KOPT-K1 (cell line): ENCODE measurements around the gene SSBP3.
"Not testable (repeated sequence)": the region's sequence is repeated elsewhere in the genome, so short reads cannot be mapped to it uniquely, and the experiment has no call there.

Experiments used
- H3K27ac ChIP-seq: fragments of 200-600 bp; sonication (generic); 2 replicates; pipeline ENCODE4 v1.5.1; 2016; ENCODE audit warnings: antibody characterized with exemption, mild to moderate bottlenecking, low read depth, low read length; ENCODE audit not compliant: poor library complexity, severe bottlenecking
- H3K36me3 ChIP-seq: fragments of 200-600 bp; sonication (generic); 2 replicates; pipeline ENCODE4 v1.5.1; 2017; ENCODE audit warnings: antibody characterized with exemption, mild to moderate bottlenecking, low read length, moderate library complexity; ENCODE audit not compliant: insufficient read depth
- H3K9me3 ChIP-seq: fragments of 200-600 bp; sonication (generic); 2 replicates; pipeline ENCODE4 v1.5.1; 2017; ENCODE audit warnings: antibody characterized with exemption, low read length, mild to moderate bottlenecking; ENCODE audit not compliant: insufficient read depth, poor library complexity, severe bottlenecking

Gene SSBP3

DNA sequence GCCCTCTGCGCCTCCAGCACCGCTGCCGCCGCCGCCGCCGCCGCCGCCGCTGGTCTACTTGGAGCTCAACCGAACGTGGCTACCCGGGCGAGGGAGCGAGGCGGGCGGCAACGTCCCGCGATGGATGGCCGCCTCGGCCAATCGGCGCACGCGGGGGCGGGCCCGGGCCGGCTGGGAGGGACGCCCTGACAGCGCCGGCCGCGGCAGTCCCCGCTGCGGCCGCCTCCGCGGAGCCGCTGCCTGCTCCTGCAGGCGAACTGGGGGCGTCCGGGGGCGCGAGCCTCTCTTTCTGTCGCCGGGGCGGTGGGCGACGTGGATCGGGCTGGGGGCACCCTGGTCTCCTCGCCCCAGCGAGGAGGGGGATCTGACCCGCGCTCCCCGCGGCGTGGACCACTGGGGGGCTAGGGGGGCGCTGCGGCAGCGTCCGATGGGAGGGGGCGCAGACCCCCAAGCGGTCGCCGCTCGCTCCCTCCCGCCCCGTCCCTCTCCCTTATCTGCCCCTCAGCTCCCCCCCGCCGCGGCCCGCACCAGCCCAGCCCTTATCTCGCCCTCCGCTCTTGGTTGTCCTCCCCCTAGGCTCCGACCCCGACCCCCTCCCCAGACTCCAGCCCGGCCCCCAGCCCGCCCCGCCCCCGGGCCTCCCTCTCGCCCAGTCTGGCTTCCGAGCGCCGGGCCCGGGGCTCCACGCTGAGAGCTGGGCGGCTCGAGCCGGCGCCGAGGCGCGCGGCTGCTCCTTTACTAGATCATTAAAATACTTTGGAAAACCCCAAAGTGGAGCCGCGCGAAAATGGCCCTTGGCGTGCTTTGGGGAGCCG lies at the start of gene SSBP3:
TSS of gene SSBP3 (minus strand) at position 56 of the 815 bp plus-strand sequence.
- peaks cover 27% of the 10 kb centered on the region for H3K36me3 ChIP-seq
- H3K9me3 ChIP-seq: no peaks in the 10 kb centered on the region
- H3K27ac ChIP-seq: peak within 1 kb of the TSS; percentile 79

- Histone ChIP-seq H3K27ac (no peak overlapping the region), H3K36me3 (no peaks in the 10 kb centered on the region), H3K9me3 (no peaks in the 10 kb centered on the region)
Observed at GRCh38 chr1:54453509-54453908, 47.3 kb upstream of the SSBP3 start.

- Histone ChIP-seq H3K27ac (no peak overlapping the region), H3K36me3 (no peaks in the 10 kb centered on the region), H3K9me3 (no peaks in the 10 kb centered on the region)
Observed at GRCh38 chr1:54453022-54453421, 46.8 kb upstream of the SSBP3 start.

DNA sequence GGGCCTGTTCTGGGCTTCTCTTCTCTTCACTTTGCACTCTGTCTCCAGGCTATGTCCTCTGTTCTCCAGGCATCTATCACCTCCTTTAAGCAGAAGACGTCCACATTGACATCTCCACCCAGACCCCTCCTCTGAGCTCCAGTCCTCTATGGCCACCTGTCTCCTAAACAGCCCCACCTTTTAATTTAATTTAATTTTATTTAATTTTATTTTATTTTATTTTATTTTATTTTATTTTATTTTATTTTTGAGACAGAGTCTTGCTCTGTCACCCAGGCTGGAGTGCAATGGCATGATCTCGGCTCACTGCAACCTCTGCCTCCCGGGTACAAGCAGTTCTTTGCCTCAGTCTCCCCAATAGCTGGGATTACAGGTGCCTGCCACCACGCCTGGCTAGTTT lies 43.2 kb upstream of the SSBP3 start:
- not testable (repeated sequence) for H3K36me3 ChIP-seq, H3K9me3 ChIP-seq, H3K27ac ChIP-seq

DNA sequence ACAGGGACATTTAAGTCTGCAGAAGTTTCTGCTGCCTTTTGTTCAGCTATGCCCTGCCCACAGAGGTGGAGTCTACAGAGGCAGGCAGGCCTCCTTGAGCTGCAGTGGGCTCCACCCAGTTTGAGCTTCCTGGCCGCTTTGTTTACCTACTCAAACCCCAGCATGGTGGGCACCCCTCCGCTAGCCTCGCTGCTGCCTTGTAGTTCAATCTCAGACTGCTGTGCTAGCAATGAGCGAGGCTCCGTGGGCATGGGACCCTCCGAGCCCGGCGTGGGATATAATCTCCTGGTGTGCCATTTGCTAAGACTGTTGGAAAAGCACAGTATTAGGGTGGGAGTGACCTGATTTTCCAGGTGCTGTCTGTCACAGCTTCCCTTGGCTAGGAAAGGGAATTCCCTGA lies 42.6 kb upstream of the SSBP3 start:
- not testable (repeated sequence) for H3K36me3 ChIP-seq, H3K9me3 ChIP-seq, H3K27ac ChIP-seq

- not testable (repeated sequence) for H3K36me3 ChIP-seq, H3K9me3 ChIP-seq, H3K27ac ChIP-seq
Observed at GRCh38 chr1:54447081-54447480, 40.9 kb upstream of the SSBP3 start.

GRCh38 chr1:54442185-54442584 lies 36.0 kb upstream of the SSBP3 start:
- Histone ChIP-seq H3K9me3 (no peaks in the 10 kb centered on the region), H3K36me3 (no peaks in the 10 kb centered on the region), H3K27ac (no peak overlapping the region)

GRCh38 chr1:54439550-54440223 lies 33.5 kb upstream of the SSBP3 start:
- no peaks in the 10 kb centered on the region for H3K36me3 ChIP-seq
- no peak overlapping the region for H3K27ac ChIP-seq
- H3K9me3 ChIP-seq: no peaks in the 10 kb centered on the region

DNA sequence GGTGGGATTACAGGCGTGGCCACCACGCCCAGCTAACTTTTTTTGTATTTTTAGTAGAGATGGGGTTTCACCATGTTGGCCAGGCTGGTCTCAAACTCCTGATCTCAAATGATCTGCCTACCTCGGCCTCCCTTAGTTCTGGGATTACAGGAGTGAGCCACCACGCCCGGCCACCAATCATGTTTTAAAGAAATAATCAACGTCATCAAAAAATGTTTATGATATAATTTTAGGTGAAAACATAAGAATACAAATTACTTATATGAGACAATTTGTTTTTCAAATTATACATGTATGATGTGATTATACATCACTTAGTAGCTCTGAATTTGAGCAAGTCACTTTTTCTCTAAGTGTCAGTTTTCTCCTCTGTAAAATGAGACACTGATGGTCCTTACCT lies 31.6 kb upstream of the SSBP3 start:
- Histone ChIP-seq H3K36me3 (no peaks in the 10 kb centered on the region), H3K9me3 (no peaks in the 10 kb centered on the region), H3K27ac (no peak overlapping the region)

GRCh38 chr1:54436826-54437225 lies 30.6 kb upstream of the SSBP3 start:
- no peaks in the 10 kb centered on the region for H3K36me3 ChIP-seq
- no peaks in the 10 kb centered on the region for H3K9me3 ChIP-seq
- H3K27ac ChIP-seq: no peak overlapping the region

- Histone ChIP-seq H3K36me3 (no peaks in the 10 kb centered on the region), H3K9me3 (no peaks in the 10 kb centered on the region), H3K27ac (no peak overlapping the region)
Observed at GRCh38 chr1:54429838-54430237, 23.6 kb upstream of the SSBP3 start.

GRCh38 chr1:54428837-54429518 lies 22.8 kb upstream of the SSBP3 start:
- H3K27ac ChIP-seq: no peak overlapping the region
- no peaks in the 10 kb centered on the region for H3K36me3 ChIP-seq
- H3K9me3 ChIP-seq: no peaks in the 10 kb centered on the region

- H3K9me3 ChIP-seq: no peaks in the 10 kb centered on the region
- no peaks in the 10 kb centered on the region for H3K36me3 ChIP-seq
- H3K27ac ChIP-seq: no peak overlapping the region
Observed at GRCh38 chr1:54425152-54425584, 19.0 kb upstream of the SSBP3 start.

- Histone ChIP-seq H3K36me3 (no peaks in the 10 kb centered on the region), H3K27ac (no peak overlapping the region)
Observed at GRCh38 chr1:54424398-54424797, 18.2 kb upstream of the SSBP3 start.

DNA sequence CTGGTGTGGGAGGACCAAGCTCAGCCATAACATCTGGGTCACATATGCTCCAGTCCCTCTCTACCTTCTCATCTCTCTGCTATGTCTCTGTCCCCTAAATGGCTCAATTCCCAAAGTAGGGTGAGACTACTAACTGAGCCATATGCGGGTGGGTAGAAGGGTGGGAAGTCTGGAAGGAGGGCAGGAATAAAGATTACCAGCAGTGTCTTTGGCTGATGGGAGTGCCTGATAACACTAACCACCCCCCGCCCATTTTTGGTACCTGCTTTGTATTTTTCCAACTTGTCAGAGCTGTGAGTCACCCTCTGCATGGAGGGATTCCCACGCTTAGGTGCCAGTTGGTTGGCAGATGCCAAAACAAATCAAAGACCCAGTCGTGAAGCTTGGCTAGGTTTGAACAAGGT lies 14.9 kb upstream of the SSBP3 start:
- no peaks in the 10 kb centered on the region for H3K9me3 ChIP-seq
- H3K27ac ChIP-seq: no peak overlapping the region
- H3K36me3 ChIP-seq: no peaks in the 10 kb centered on the region

More at GRCh38 chr1:54424398-54424797, 18.2 kb upstream of the SSBP3 start:
- no peaks in the 10 kb centered on the region for H3K9me3 ChIP-seq
